Measurements from ENCODE around the gene DNM3.

DNA sequence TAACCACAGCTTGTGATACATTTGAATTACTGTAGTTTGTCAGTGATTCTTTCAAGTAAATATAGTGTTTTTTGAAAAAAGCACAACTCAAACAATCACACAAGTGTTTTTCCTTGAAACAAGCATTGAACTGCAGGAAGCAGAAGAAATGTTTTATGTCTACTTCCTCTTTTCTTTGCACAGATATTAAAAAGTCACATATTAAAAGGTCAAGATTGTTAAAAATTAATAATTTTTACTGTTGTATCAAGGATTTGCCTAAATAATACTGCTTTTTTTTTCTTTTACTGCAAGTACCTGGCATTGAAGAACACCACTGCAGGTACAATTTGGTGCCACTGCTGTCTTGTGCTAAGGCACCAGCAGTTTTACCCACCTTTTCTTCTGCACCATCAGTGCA, 365.0 kb downstream of the DNM3 start:
- TF ChIP-seq EZH2 (IDR thresholded peaks at IDR 0.05; ENCODE audit: low read length), result no peak
- TF ChIP-seq, protein P1, sequence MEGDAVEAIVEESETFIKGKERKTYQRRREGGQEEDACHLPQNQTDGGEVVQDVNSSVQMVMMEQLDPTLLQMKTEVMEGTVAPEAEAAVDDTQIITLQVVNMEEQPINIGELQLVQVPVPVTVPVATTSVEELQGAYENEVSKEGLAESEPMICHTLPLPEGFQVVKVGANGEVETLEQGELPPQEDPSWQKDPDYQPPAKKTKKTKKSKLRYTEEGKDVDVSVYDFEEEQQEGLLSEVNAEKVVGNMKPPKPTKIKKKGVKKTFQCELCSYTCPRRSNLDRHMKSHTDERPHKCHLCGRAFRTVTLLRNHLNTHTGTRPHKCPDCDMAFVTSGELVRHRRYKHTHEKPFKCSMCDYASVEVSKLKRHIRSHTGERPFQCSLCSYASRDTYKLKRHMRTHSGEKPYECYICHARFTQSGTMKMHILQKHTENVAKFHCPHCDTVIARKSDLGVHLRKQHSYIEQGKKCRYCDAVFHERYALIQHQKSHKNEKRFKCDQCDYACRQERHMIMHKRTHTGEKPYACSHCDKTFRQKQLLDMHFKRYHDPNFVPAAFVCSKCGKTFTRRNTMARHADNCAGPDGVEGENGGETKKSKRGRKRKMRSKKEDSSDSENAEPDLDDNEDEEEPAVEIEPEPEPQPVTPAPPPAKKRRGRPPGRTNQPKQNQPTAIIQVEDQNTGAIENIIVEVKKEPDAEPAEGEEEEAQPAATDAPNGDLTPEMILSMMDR (optimal IDR thresholded peaks at IDR 0.05 in 1 of 3, IDR thresholded peaks at IDR 0.05 in 1 of 3, conservative IDR thresholded peaks at IDR 0.05 in 1 of 3; ENCODE audit: extremely low read depth in 1 of 3, insufficient read depth in 2 of 3, low read length in 3 of 3), result no peak
